Measurements from ENCODE around the gene EMC9.

The EMC9 gene

GRCh38 chr14:24089890-24090289 lies 51.5 kb downstream of the EMC9 start:
- DNase-seq (ENCODE audit: low read depth, low spot score): no peak

All from smooth muscle cell of the brain vasculature (primary cell).